Adrenal gland (tissue), 5 donors: Measurements from ENCODE around the gene MUC12.

Experiments used
- POLR2A ChIP-seq, 2 donors: fragments of 450-650 bp; IDR thresholded peaks; one replicate each; pipeline ENCODE4 v1.6.1; 2017; ENCODE audit warnings: antibody characterized with exemption in 2 of 2, mild to moderate bottlenecking in 2 of 2, moderate library complexity in 1 of 2
- TF ChIP-seq, protein P1 (sequence below), 6 experiments: fragments of 450-650 bp in 4 of 6; fragments of 200-600 bp in 2 of 6; sonication (generic) in 1 of 6; IDR thresholded peaks; 1 replicate in 5 of 6; 2 replicates in 1 of 6; pipeline versions ENCODE4 v1.5.1 to v1.8.0; 2016 to 2021; ENCODE audit warnings: antibody characterized with exemption in 6 of 6, mild to moderate bottlenecking in 2 of 6, moderate library complexity in 1 of 6
- donor health status: DM: no; HTN: no; CAD: no.

GRCh38 chr7:101015626-101016025 is 46.3 kb downstream of the MUC12 start:
- TF ChIP-seq POLR2A (IDR thresholded peaks at IDR 0.05), result no peak
- TF ChIP-seq, protein P1, sequence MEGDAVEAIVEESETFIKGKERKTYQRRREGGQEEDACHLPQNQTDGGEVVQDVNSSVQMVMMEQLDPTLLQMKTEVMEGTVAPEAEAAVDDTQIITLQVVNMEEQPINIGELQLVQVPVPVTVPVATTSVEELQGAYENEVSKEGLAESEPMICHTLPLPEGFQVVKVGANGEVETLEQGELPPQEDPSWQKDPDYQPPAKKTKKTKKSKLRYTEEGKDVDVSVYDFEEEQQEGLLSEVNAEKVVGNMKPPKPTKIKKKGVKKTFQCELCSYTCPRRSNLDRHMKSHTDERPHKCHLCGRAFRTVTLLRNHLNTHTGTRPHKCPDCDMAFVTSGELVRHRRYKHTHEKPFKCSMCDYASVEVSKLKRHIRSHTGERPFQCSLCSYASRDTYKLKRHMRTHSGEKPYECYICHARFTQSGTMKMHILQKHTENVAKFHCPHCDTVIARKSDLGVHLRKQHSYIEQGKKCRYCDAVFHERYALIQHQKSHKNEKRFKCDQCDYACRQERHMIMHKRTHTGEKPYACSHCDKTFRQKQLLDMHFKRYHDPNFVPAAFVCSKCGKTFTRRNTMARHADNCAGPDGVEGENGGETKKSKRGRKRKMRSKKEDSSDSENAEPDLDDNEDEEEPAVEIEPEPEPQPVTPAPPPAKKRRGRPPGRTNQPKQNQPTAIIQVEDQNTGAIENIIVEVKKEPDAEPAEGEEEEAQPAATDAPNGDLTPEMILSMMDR (IDR thresholded peaks at IDR 0.05), result no peak
